AG04449 (cell line): Measurements from ENCODE around the gene C1QC.

Experiments
- CTCF ChIA-PET: fragments of 350-600 bp; formaldehyde crosslinking; extraction: SDS; loops from one replicate; lab custom pipeline; 2021; ENCODE audit warnings: antibody characterized with exemption; lab: Yijun Ruan, JAX
- POLR2A ChIA-PET: fragments of 400-600, 350-600 bp; formaldehyde crosslinking; extraction: SDS; loops from one replicate; lab custom pipeline; 2020; ENCODE audit warnings: antibody characterized with exemption, inconsistent platforms; lab: Yijun Ruan, JAX
- DNase-seq: peaks from one replicate; pipeline ENCODE4 v3.0.0-alpha.2; 2010; ENCODE audit warnings: low read depth, low spot score
- H3K4me3 ChIP-seq: 2 replicates; pipeline ENCODE4 v1.5.1; 2011; ENCODE audit warnings: low read depth, mild to moderate bottlenecking, control low read depth, low read length
- TF ChIP-seq, protein P1 (sequence below): IDR thresholded peaks from one replicate; pipeline ENCODE4 v1.5.1; 2011; ENCODE audit warnings: mild to moderate bottlenecking, moderate library complexity, low read length, control low read depth, inconsistent platforms; ENCODE audit not compliant: insufficient read depth; ENCODE audit errors: missing control alignments

C1QC gene

DNA sequence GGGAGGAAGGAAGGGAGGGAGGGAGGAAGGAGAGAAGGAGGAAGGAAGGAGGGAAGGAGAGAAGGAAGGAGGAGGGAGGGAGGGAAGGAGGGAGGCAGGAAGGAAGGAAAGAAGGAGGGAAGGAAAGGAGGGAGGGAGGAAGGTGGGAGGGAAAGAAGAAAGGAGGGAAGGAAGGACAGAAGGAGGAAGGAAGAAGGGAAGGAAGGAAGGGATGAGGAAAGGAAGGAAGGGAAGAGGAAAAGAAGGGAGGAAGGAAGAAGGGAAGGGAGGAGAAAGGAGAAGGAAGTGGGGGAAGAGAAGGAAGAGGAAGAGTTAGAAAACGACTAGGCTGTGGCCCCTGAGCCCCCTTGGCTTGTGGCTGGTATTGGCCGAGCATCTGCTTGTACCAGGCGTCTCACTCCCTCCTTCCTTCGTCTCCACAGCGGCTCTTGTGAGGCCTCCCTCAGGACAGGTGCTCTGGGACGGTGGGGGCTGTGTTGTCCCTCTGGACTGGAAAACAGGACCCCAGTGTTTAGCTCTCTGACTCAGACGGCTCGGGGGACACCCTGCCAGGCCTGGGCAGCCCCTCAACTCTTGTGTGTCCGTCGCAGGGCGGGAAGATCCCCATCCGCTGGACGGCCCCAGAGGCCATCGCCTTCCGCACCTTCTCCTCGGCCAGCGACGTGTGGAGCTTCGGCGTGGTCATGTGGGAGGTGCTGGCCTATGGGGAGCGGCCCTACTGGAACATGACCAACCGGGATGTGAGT, 43.2 kb upstream of the C1QC start:
- ChIA-PET POLR2A (no interaction called here), CTCF (interaction anchor here (0.7 kb wide), 1 partner anchor 184 kb away, joined by 3 read pairs; no protein-coding TSS in a partner anchor)
- H3K4me3 ChIP-seq: no peak overlapping the region
- TF ChIP-seq, protein P1, sequence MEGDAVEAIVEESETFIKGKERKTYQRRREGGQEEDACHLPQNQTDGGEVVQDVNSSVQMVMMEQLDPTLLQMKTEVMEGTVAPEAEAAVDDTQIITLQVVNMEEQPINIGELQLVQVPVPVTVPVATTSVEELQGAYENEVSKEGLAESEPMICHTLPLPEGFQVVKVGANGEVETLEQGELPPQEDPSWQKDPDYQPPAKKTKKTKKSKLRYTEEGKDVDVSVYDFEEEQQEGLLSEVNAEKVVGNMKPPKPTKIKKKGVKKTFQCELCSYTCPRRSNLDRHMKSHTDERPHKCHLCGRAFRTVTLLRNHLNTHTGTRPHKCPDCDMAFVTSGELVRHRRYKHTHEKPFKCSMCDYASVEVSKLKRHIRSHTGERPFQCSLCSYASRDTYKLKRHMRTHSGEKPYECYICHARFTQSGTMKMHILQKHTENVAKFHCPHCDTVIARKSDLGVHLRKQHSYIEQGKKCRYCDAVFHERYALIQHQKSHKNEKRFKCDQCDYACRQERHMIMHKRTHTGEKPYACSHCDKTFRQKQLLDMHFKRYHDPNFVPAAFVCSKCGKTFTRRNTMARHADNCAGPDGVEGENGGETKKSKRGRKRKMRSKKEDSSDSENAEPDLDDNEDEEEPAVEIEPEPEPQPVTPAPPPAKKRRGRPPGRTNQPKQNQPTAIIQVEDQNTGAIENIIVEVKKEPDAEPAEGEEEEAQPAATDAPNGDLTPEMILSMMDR: no peak
- no peak for DNase-seq

DNA sequence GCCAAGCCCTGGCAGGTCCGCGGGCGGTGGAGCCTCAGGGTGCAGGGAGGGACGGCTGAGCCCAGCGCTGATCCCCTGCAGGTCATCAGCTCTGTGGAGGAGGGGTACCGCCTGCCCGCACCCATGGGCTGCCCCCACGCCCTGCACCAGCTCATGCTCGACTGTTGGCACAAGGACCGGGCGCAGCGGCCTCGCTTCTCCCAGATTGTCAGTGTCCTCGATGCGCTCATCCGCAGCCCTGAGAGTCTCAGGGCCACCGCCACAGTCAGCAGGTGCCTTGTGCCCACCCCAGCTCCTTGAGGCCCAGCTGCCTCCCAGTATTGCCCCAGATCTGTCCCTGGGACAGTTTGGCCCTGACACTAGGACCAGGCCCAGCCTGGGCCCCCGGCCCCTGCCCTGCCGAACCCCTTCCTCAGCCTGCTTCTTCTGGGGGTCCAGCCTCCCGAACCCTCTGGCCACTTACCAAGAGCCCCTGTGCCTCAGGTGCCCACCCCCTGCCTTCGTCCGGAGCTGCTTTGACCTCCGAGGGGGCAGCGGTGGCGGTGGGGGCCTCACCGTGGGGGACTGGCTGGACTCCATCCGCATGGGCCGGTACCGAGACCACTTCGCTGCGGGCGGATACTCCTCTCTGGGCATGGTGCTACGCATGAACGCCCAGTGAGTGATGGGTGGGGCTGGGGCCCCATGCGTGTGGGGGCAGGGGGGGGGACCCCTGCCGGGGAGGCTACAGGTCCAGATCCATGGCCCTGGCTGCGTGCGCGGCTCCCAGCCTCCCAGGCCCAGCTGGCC, 42.4 kb upstream of the C1QC start:
- ChIA-PET POLR2A (no interaction called here), CTCF (interaction anchor here (0.7 kb wide), 1 partner anchor 185 kb away, joined by 3 read pairs; no protein-coding TSS in a partner anchor)
- no peak overlapping the region for H3K4me3 ChIP-seq
- no peak for DNase-seq
- TF ChIP-seq, protein P1: no peak

DNA sequence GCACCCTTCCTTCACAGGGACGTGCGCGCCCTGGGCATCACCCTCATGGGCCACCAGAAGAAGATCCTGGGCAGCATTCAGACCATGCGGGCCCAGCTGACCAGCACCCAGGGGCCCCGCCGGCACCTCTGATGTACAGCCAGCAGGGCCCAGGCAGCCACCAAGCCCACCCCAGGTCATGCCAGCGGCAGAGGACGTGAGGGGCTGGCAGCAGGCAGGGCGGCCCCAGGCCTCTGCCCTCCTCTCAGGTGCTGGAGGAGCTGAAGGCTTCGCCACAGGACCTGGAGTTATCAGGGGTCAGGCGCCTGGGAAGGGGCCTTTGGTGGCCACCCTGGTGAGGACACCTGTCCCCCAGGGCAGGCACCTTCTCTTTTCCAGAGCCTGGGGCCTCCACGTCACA, 41.8 kb upstream of the C1QC start:
- CTCF ChIA-PET: no interaction called here

DNA sequence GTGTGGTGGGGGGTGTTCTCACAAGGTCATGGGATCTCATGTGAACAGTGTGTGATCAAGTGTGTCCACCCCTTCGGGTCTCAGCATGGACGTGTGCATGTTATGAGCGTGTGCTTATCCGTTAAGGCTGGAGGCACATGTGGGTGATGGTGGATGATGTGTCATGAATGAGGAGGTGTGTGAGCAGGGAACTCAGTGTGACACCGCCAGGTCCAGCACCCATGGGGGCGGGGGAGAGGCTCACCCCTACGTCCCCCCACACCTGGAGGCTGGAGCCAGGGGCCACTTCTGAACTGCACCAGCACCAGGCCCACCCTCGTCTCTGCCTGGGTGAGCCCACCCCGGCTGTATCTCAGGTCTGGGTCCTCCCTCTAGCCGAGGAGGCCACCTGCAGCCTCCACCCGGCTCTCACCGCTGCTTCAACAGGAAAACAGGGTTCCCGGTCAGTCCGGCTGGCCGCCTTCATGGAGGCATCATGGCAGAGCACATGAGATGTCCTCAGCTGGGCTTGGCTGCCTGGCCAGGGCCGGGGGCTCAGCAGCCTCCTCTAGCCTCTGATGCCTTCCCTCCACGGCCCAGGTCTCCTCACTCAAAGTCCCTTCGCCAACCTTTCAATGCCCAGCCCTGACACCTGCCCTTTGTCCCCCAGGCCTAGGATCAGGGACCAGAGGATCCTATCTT, 41.2 kb upstream of the C1QC start:
- DNase-seq: no peak
- TF ChIP-seq, protein P1: no peak
- ChIA-PET POLR2A (no interaction called here), CTCF (no interaction called here)
- H3K4me3 ChIP-seq: no peak overlapping the region

More for the DNA sequence above, 41.8 kb upstream of the C1QC start:
- POLR2A ChIA-PET: no interaction called here
- DNase-seq: no peak
- TF ChIP-seq, protein P1: no peak
- H3K4me3 ChIP-seq: no peak overlapping the region

DNA sequence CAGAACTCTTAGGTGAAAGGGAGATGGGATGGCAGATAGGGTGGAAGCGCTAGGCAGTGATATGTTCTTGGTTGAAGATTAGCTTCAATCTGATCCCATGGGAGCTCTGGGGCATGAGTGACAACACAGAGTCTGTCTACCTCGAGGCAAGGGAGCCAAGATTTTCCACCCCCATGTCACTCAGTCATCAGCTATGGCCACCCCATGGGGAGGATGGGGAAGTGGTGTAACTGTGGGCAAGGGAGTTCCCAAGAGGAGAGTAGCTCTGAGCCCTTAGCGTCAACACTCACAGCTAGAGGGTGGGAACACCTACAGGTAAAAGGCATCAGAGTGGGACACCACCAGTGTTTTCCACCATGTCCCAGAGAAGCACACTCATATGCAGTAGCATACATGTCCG, 37.3 kb upstream of the C1QC start:
- ChIA-PET POLR2A (no interaction called here), CTCF (interaction anchor here (1.1 to 1.5 kb wide), 2 partner anchors 35 to 190 kb away, joined by 3 to 4 read pairs; no protein-coding TSS in a partner anchor)
- H3K4me3 ChIP-seq: no peak overlapping the region
- no peak for DNase-seq
- TF ChIP-seq, protein P1: no peak
